AG09309 (cell line): ENCODE measurements around the gene KDM1B.
"Not testable (repeated sequence)": the region's sequence is repeated elsewhere in the genome, so short reads cannot be mapped to it uniquely, and the experiment has no call there.

Experiments used
- DNase-seq: peaks from one replicate; pipeline ENCODE4 v3.0.0-alpha.2; 2010; ENCODE audit warnings: low read depth
- H3K4me3 ChIP-seq: 2 replicates; pipeline ENCODE4 v1.5.1; 2011; ENCODE audit warnings: mild to moderate bottlenecking, low read depth, low read length, moderate library complexity; ENCODE audit not compliant: control insufficient read depth
- CTCF ChIP-seq: IDR thresholded peaks from 2 replicates; pipeline ENCODE4 v1.5.1; 2011; ENCODE audit warnings: mild to moderate bottlenecking, low read depth, low read length, inconsistent platforms; ENCODE audit not compliant: insufficient read depth, control insufficient read depth; ENCODE audit errors: missing control alignments

KDM1B gene

GRCh38 chr6:18168264-18168663 is 13.0 kb downstream of the KDM1B start:
- DNase-seq: no peak
- no peak overlapping the region for H3K4me3 ChIP-seq
- no peak for TF ChIP-seq CTCF

- TF ChIP-seq CTCF: no peak
- DNase-seq: no peak
Observed at GRCh38 chr6:18171871-18172270, 16.6 kb downstream of the KDM1B start.

GRCh38 chr6:18176198-18176597 is 21.0 kb downstream of the KDM1B start:
- H3K4me3 ChIP-seq, DNase-seq: not testable (repeated sequence)

More at GRCh38 chr6:18171871-18172270, 16.6 kb downstream of the KDM1B start:
- H3K4me3 ChIP-seq: no peak overlapping the region

- TF ChIP-seq CTCF: no peak
- no peak overlapping the region for H3K4me3 ChIP-seq
- no peak for DNase-seq
Observed at GRCh38 chr6:18177286-18177965, 22.2 kb downstream of the KDM1B start.

GRCh38 chr6:18178960-18179615 is 23.9 kb downstream of the KDM1B start:
- TF ChIP-seq CTCF: no peak
- DNase-seq: no peak
- H3K4me3 ChIP-seq: no peak overlapping the region

- TF ChIP-seq CTCF: no peak
- DNase-seq: no peak
- no peak overlapping the region for H3K4me3 ChIP-seq
Observed at GRCh38 chr6:18179770-18180356, 24.6 kb downstream of the KDM1B start.

GRCh38 chr6:18182568-18182967 is 27.3 kb downstream of the KDM1B start:
- DNase-seq: no peak
- H3K4me3 ChIP-seq: no peak overlapping the region
- TF ChIP-seq CTCF: no peak
